Gastroesophageal sphincter (tissue), 3 donors: ENCODE measurements around the gene DMD.

Experiments
- POLR2A ChIP-seq, 2 donors: fragments of 450-650 bp; IDR thresholded peaks; one replicate each; pipeline ENCODE4 v1.6.1; 2017; ENCODE audit warnings: antibody characterized with exemption in 2 of 2, mild to moderate bottlenecking in 2 of 2, moderate library complexity in 1 of 2
- POLR2AphosphoS5 ChIP-seq: sonication (generic); formaldehyde crosslinking; IDR thresholded peaks from one replicate; pipeline ENCODE4 v1.6.1; 2017; ENCODE audit warnings: antibody characterized with exemption
- TF ChIP-seq, protein P1 (sequence below), 4 experiments: fragments of 200-600 bp in 2 of 4; fragments of 450-650 bp in 2 of 4; sonication (generic) in 1 of 4; IDR thresholded peaks; one replicate each; pipeline ENCODE4 v1.5.1; 2017 to 2019; ENCODE audit warnings: antibody characterized with exemption in 4 of 4, mild to moderate bottlenecking in 2 of 4, moderate library complexity in 2 of 4

DNA sequence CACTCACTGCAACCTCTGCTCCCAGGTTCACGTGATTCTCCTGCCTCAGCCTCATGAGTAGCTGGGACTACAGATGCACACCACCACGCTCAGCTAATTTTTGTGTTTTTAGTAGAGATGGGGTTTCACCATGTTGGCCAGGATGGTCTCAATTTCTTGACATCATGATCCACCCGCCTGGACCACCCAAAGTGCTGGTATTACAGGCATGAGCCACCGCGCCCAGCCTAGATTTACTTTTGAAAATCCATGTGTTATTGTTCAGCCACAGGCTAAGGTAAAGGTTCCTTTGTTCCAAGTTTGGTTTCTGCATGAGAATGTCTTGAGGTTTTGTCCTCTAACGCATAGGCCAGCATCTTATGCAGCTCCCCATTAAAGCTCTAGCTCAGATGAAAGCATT is 371.6 kb downstream of the DMD start:
- TF ChIP-seq, protein P1, sequence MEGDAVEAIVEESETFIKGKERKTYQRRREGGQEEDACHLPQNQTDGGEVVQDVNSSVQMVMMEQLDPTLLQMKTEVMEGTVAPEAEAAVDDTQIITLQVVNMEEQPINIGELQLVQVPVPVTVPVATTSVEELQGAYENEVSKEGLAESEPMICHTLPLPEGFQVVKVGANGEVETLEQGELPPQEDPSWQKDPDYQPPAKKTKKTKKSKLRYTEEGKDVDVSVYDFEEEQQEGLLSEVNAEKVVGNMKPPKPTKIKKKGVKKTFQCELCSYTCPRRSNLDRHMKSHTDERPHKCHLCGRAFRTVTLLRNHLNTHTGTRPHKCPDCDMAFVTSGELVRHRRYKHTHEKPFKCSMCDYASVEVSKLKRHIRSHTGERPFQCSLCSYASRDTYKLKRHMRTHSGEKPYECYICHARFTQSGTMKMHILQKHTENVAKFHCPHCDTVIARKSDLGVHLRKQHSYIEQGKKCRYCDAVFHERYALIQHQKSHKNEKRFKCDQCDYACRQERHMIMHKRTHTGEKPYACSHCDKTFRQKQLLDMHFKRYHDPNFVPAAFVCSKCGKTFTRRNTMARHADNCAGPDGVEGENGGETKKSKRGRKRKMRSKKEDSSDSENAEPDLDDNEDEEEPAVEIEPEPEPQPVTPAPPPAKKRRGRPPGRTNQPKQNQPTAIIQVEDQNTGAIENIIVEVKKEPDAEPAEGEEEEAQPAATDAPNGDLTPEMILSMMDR (IDR thresholded peaks at IDR 0.05) = no peak
- no peak for TF ChIP-seq POLR2A (IDR thresholded peaks at IDR 0.05)
- no peak for TF ChIP-seq POLR2AphosphoS5
